Myocyte (in vitro differentiated cells): ENCODE data around the gene PCDHGC4. TPM values are rescaled to one million over a fixed set of nuclear protein-coding genes. Genes with fewer than 3 reads are reported as not detected.
A peak's percentile ranks its signal among the peaks of the same experiment; 100 is the strongest.

Source experiments
- DNase-seq: peaks from one replicate; pipeline ENCODE4 v3.0.0-alpha.2; 2012; ENCODE audit warnings: low read depth
- polyA plus RNA-seq: library from polyadenylated mRNA; unstranded; fragments of >200 nt; gene quantifications from one replicate; pipeline ENCODE4 v1.2.1, GENCODE V29; 2012; ENCODE audit warnings: missing spikeins
- total RNA-seq: library from RNA; depleted of rRNA; stranded (reverse); fragments of >200 nt; gene quantifications from 2 replicates; pipeline ENCODE4 v1.2.3, GENCODE V29; 2014

The PCDHGC4 gene
- total RNA-seq: 2.0 and 3.6 TPM in 2 replicates
- polyA plus RNA-seq: 0.82 TPM

DNA sequence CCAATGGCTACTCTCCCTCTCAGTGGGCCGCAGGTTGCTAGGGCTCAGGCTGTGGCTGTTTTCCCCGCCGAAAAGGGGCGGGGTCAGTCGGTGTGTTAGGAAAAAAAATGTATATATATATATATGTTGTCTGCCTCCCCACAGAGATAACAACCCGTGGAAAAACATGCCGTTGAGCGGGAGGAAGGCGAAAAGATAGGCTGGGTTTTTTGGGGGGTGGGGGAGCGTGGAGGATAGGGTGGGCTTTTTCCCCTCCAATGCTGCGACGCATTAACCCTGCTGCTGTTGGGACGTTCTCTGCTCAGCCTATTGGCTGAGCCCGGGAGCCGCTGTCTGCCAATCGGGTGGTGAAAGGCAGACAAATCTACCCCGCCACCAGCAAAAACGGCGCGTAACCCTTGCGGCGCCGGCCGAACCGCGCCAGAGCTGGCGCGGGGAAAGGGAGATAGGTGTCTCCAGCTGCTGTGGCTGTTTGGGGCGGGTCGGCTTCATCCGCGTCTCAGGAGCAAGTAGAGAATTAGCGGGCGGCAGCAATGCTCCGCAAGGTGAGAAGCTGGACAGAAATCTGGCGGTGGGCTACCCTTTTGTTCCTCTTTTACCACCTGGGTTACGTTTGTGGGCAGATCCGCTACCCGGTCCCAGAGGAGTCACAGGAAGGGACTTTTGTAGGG, at the start of gene PCDHGC4:
TSS of gene PCDHGC4 (plus strand) at position 390 of the 671 bp plus-strand sequence. CDS start at position 534, 144 bp downstream.
- DNase-seq: no peak

DNA sequence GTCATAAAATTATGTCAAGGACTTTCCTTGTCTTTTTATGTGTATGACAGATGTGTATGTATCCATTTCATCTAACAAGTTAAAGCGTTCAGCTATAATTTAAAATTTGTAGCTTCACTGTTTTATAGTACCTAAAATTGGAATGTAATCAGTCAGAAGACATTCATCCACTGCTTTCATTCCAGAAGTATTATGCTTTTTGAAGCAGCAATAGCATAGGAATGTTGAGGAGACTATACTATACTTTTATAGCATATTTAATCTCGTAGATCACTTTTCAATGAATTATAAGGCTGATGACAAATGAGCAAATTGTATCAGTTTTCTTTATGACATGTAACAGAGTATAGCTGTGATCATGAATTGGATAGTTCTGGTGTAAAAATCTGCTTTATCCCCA, 47.6 kb upstream of the PCDHGC4 start:
- DNase-seq: no peak

DNA sequence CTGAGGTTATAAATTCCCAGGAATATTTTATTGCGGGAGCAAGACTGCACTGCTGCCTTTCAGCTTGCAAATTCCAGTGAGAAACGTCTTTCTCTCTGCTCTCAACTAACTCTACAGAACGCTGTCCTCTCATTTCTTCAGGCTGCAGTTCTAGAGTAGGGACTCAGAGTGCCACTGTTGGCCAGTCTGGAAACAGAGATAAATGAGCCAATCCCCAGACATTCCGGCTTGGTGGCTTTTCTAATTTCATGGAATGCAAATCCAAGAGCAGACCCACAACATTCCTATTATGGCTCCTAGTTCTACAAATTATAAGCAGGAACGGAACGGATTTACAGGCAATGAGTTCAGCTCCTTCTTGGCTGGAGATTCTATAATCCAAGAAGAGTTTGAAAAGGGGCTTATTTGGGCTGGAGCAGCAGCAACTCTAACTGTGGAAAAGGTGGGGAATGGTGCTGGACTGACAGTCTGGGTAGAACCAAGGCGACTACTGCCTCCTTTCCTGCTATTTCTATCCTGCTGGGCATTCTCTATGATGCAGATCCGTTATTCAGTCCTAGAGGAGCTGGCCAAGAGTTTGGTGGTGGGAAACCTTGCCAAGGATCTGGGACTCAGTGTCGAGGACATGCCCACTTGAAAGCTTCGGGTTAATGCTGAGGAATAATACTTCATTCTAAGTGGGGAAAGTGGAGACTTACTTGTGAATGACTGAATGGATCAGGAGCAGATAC, 45.3 kb upstream of the PCDHGC4 start:
- DNase-seq: peak; percentile 26

DNA sequence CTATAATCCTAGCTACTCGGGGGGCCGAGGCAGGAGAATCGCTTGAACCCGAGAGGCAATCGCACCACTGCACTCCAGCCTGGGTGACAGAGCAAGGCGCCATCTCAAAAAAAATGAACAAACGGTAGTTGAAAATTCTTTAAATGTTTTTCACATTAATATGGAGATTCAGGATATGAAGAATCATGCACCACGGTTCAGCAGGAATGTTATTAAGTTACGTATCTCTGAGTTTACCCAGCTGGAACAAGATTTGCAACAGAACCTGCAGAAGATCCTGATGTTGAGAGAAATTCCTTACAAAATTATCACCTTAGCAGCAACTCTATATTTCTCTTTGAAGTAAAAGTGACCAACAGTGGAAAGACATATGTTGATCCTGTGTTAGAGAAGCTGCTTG, 44.5 kb upstream of the PCDHGC4 start:
- no peak for DNase-seq

DNA sequence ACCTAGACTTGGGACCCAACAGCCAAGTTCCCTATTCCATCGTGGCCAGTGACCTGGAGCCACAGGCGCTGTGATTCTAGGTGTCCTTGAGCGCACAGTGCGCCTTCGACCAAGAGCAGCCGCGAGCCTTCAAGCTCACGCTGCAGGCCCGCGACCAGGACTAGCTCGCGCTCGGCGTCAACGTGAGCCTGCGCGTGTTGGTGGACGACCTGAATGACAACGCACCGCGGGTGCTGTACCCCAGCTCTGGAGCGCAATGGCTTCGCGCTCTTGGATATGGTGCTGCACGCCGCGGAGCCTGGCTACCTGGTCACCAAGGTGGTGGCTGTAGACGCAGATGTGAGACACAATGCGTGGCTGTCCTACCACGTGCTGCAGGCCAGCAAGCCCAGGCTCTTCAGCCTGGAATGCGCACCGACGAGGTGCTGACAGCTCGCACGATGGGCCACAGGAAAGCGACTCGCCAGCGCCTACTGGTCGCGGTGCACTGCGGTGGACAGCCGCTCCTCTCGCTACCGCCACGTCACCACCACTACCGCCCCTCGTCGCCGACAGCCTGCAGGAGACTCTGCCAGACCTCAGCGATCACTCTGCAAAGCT, 43.2 kb upstream of the PCDHGC4 start:
- DNase-seq: no peak

DNA sequence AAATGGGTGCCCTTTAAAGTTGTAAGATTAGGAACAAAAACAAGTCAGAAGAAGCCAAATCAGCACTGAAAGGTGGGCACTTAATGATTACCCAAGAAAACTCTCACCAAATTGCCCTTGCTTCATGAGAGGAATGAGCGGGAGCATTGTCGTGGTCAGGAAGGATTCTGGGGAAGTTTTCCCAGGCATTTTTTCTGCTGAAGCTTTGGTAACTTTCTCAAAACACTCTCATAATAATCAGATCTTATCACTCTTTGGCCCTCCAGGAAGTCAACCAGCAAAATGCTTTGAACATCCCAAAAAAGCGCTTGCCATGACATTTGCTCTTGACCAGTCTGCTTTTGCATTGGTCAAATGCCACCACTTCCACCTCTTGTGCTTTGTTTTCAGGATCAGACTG, 19.5 kb upstream of the PCDHGC4 start:
- no peak for DNase-seq

DNA sequence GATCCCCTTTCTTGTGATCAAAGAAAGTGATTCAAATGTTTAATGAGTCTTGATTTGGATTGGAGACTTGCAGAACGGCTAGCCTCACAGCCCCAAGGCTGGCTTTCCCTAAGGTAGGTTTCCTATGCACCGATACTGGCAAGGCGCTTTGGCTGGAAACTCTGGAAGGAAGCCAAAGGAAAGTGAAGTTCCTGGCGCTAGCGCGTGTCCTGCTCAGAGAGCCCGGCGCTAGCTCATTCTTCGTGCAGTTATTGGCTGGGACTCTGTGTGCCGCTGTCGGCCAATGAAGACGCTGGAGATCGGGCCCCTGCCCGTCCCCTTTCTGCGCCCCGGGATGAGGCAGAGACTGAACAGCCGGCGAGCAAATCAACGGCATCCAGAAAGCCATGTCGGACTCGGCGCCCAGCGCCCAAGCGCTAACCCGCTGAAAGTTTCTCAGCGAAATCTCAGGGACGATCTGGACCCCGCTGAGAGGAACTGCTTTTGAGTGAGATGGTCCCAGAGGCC, 9.2 kb upstream of the PCDHGC4 start, which contains the start of gene PCDHGC3:
TSS of gene PCDHGC3 (plus strand) at position 342 of the 507 bp plus-strand sequence. CDS start at position 493, 151 bp downstream.
- peak; percentile 98 for DNase-seq

DNA sequence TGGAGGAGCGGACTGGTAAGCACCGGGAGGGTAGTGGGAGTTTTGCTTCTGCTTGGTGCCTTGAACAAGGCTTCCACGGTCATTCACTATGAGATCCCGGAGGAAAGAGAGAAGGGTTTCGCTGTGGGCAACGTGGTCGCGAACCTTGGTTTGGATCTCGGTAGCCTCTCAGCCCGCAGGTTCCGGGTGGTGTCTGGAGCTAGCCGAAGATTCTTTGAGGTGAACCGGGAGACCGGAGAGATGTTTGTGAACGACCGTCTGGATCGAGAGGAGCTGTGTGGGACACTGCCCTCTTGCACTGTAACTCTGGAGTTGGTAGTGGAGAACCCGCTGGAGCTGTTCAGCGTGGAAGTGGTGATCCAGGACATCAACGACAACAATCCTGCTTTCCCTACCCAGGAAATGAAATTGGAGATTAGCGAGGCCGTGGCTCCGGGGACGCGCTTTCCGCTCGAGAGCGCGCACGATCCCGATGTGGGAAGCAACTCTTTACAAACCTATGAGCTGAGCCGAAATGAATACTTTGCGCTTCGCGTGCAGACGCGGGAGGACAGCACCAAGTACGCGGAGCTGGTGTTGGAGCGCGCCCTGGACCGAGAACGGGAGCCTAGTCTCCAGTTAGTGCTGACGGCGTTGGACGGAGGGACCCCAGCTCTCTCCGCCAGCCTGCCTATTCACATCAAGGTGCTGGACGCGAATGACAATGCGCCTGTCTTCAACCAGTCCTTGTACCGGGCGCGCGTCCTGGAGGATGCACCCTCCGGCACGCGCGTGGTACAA, 8.5 kb upstream of the PCDHGC4 start:
- peak; percentile 84 for DNase-seq

DNA sequence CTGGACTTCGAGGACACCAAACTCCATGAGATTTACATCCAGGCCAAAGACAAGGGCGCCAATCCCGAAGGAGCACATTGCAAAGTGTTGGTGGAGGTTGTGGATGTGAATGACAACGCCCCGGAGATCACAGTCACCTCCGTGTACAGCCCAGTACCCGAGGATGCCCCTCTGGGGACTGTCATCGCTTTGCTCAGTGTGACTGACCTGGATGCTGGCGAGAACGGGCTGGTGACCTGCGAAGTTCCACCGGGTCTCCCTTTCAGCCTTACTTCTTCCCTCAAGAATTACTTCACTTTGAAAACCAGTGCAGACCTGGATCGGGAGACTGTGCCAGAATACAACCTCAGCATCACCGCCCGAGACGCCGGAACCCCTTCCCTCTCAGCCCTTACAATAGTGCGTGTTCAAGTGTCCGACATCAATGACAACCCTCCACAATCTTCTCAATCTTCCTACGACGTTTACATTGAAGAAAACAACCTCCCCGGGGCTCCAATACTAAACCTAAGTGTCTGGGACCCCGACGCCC, 7.7 kb upstream of the PCDHGC4 start:
- no peak for DNase-seq

DNA sequence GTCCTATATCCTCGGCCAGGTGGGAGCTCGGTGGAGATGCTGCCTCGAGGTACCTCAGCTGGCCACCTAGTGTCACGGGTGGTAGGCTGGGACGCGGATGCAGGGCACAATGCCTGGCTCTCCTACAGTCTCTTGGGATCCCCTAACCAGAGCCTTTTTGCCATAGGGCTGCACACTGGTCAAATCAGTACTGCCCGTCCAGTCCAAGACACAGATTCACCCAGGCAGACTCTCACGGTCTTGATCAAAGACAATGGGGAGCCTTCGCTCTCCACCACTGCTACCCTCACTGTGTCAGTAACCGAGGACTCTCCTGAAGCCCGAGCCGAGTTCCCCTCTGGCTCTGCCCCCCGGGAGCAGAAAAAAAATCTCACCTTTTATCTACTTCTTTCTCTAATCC, 7.0 kb upstream of the PCDHGC4 start:
- DNase-seq: no peak

DNA sequence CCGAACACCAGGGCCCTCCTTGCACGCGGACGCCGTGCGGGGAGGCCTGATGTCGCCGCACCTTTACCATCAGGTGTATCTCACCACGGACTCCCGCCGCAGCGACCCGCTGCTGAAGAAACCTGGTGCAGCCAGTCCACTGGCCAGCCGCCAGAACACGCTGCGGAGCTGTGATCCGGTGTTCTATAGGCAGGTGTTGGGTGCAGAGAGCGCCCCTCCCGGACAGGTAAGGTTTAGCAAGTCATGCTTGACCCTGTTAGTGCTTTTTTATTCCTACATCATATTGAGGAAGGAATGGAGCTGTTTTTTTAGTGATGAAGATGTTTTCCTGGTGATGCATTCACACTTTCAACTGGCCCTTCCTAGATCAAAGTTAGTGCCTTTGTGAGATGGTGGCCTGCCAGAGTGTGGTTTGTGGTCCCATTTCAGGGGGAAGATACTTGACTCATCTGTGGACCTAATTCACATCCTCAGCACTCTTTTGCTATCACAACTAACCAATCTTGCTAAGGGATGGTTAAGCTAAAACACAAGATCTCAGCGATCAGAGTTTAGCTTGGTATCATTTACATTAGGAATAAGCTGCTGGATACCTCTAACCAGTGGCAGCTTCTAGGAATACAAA, 6.4 kb upstream of the PCDHGC4 start:
- peak; percentile 51 for DNase-seq

DNA sequence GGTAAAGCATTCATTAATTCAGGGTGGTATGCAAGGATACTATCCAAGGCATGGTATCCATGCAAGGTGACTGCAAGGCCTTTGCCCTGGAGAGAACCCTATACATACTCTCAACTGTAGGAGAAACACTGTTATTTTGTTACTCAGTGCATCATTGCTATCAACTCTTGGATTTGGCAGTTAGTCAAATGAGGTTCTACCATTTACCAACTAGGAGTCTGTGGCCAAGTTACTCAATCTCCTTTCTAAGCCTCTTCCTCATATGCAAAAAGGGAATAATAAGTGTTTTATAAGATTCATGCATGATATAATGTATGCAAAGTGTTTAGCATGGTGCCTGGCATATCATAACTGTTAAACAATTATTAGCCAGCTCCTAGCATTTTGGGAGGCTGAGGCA, 5.1 kb upstream of the PCDHGC4 start:
- DNase-seq: no peak

DNA sequence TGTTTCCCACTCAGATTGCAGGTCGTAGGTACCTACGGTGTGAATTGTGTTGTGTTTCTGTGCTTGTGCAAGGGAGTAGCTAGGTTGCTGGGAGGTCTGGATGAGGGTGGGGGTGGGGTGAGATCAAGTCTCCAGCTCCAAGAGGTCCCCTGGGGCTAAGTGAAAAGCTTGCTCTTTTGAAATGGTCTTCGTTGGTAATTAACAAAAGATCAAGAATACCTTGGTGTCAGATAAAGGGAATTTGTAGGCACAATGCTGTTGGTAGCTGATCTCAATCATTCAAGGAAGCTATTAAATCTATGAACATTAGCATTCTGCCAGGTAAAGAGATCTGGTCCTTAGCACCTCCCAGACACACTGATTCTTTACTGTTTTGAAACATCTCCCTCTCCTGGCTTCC, 928 bp upstream of the PCDHGC4 start:
- DNase-seq: no peak

DNA sequence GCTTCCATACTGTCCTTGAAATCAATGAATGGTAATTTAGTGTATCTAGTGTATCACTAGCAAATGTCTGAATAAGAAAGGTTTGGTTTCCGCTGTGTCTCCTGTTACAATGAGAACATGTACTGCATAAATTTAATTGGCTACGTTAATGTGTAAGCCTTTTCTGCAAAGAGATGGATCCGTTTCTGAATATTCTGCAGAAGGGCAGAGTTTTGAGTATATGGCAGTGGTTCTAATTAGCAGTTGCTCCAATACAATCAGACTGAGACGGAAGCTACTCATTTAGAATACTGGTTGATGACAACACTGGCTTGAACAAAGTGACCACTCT, 555 bp upstream of the PCDHGC4 start:
- DNase-seq: no peak

DNA sequence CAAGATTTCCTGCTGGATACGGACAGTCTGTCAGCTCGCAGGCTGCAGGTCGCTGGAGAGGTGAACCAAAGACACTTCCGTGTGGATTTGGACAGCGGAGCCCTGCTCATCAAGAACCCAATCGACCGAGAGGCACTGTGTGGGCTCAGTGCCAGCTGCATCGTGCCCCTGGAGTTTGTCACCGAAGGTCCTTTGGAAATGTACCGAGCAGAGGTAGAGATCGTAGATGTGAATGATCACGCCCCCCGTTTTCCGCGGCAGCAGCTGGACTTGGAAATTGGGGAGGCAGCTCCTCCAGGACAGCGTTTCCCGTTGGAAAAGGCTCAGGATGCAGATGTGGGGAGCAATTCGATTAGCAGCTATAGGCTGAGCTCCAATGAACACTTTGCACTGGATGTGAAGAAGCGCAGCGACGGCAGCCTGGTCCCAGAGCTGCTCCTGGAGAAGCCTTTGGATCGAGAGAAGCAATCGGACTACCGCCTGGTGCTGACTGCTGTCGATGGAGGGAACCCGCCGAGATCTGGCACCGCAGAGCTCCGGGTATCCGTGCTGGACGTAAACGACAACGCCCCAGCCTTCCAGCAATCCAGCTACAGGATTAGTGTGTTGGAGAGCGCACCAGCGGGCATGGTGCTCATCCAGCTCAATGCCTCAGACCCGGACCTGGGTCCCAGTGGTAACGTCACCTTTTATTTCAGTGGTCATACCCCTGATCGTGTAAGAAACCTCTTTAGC, 658 bp downstream of the PCDHGC4 start:
- no peak for DNase-seq

DNA sequence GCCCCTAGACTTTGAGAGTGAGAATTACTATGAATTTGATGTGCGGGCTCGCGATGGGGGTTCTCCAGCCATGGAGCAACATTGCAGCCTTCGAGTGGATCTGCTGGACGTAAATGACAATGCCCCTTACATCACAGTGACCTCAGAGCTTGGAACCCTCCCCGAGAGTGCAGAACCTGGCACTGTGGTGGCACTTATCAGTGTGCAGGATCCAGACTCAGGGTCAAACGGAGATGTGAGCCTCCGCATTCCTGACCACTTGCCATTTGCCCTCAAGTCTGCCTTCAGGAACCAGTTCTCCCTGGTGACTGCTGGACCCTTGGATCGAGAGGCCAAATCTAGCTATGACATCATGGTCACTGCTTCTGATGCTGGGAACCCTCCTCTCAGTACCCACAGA, 1.3 kb downstream of the PCDHGC4 start:
- DNase-seq: no peak

DNA sequence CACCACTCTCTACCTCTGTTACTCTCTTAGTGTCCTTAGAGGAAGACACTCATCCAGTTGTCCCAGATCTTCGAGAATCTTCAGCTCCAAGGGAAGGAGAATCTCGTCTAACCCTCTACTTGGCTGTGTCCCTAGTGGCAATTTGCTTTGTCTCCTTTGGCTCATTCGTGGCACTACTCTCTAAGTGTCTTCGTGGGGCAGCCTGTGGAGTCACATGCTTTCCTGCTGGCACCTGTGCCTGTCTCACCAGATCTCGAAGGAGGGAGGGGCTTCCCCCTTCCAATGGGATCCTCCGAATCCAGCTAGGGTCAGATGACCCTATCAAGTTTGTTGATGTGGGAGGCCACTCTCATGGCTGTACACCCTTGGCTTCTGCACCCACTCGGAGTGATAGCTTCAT, 2.3 kb downstream of the PCDHGC4 start:
- no peak for DNase-seq

DNA sequence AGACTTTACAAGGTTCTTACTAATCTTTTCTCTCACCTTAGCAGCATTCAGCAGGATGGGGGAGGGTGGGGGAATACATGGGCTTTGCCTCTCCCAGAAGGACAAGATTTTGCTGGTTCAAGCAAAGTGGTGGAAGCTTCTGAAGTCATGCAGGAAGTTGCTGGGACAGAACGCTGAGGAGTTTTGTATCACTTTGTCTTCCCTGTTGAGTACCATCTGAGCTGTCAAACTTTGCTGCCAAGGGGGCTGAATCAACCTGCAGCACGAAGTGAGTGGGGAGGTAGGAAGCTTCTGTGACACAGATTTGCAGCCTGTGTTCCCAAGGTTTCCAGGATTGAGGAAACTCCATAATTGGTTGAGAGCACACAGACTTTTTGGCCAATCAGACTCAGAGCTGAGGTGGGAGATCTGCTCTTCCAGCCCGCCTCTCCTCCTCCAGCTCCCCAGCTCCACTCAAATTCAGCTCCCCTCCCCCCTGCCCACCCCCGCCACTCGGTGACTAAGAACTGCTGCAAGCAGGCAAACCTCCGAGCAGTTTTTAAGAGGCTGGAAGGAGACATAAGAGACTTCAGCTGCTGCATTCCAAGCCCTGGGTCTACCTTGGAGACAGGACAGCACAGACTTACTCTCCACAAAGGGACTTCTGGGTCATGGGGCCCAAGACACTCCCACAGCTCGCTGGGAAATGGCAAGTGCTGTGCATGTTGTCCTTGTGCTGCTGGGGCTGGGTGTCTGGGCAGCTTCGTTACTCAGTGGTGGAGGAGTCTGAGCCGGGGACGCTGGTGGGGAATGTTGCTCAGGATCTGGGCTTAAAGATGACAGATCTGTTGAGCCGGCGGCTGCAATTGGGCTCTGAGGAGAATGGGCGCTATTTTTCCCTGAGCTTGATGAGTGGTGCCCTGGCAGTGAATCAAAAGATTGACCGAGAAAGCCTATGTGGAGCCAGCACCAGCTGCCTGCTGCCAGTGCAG, 4.0 kb downstream of the PCDHGC4 start, which contains the start of gene PCDHGC5:
TSS of gene PCDHGC5 (plus strand) at position 491 of the 971 bp plus-strand sequence. CDS start at position 651, 160 bp downstream.
- peak; percentile 65 for DNase-seq

DNA sequence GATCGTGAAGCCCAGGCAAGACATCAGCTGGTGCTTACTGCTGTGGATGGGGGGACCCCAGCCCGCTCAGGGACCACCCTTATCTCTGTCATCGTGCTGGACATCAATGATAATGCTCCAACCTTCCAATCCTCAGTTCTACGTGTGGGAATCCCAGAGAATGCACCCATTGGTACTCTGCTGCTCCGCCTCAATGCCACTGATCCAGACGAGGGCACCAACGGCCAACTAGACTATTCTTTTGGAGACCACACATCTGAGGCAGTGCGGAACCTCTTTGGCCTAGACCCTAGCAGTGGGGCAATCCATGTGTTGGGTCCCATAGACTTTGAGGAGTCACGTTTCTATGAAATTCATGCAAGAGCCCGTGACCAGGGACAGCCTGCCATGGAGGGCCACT, 5.0 kb downstream of the PCDHGC4 start:
- DNase-seq: no peak
